ENCODE results near the gene FAM177B.

The FAM177B gene

GRCh38 chr1:222736972-222737371, at the start of gene FAM177B:
Gene FAM177B, plus strand, starts transcription at chr1:222737202. Its CDS starts 9,344 bp downstream, at chr1:222746546.
- TF ChIP-seq, protein P1, sequence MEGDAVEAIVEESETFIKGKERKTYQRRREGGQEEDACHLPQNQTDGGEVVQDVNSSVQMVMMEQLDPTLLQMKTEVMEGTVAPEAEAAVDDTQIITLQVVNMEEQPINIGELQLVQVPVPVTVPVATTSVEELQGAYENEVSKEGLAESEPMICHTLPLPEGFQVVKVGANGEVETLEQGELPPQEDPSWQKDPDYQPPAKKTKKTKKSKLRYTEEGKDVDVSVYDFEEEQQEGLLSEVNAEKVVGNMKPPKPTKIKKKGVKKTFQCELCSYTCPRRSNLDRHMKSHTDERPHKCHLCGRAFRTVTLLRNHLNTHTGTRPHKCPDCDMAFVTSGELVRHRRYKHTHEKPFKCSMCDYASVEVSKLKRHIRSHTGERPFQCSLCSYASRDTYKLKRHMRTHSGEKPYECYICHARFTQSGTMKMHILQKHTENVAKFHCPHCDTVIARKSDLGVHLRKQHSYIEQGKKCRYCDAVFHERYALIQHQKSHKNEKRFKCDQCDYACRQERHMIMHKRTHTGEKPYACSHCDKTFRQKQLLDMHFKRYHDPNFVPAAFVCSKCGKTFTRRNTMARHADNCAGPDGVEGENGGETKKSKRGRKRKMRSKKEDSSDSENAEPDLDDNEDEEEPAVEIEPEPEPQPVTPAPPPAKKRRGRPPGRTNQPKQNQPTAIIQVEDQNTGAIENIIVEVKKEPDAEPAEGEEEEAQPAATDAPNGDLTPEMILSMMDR (conservative IDR thresholded peaks at IDR 0.05; ENCODE audit: low read depth, low read length): no peak
- no peak within 1 kb of the TSS for H3K4me3 ChIP-seq (ENCODE audit: low read depth, low read length)
- DNase-seq (ENCODE audit: low read depth): no peak

DNA sequence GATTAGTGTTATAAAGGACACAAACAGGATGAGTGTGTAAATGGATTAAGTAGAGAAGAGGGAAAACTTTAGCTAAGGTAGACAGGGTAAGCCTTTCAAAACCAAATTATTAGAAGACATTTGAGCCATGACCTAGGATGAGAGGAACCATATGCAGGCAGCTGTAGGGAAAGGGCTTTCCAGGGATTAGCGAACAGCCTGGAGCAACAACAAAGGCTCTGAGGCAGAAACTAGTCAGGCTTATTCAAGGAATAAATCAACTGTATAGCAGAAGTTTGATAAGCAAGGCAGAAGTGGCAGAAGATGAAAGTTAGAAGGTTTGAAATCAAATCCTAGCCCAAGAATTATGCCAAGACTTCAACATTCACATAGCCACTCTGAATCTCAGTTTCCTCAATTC, 46.0 kb upstream of the FAM177B start:
- TF ChIP-seq, protein P1 (conservative IDR thresholded peaks at IDR 0.05; ENCODE audit: low read depth, low read length): no peak
- no peak for DNase-seq (ENCODE audit: low read depth)
- H3K4me3 ChIP-seq (ENCODE audit: low read depth, low read length): no peak overlapping the region

DNA sequence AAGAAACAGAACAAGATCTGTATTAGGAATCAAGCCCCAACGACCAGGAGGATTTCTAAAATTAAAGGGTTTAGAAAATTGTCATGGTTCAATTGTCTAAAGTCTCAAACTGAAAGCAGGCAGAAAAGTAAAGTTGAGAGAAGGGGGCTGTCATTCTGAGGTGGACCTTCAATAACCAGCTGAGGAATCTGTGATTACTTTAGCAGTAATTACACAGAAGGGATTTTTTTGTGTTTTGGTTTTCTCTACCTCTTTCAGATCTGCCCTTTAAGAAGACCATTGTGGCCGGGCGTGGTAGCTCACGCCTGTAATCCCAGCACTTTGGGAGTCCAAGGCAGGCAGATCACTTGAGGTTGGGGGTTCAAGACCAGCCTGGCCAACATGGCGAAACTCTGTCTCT, 42.1 kb upstream of the FAM177B start:
- DNase-seq (ENCODE audit: low read depth): no peak
- no peak overlapping the region for H3K4me3 ChIP-seq (ENCODE audit: low read depth, low read length)
- TF ChIP-seq, protein P1 (conservative IDR thresholded peaks at IDR 0.05; ENCODE audit: low read depth, low read length): no peak

DNA sequence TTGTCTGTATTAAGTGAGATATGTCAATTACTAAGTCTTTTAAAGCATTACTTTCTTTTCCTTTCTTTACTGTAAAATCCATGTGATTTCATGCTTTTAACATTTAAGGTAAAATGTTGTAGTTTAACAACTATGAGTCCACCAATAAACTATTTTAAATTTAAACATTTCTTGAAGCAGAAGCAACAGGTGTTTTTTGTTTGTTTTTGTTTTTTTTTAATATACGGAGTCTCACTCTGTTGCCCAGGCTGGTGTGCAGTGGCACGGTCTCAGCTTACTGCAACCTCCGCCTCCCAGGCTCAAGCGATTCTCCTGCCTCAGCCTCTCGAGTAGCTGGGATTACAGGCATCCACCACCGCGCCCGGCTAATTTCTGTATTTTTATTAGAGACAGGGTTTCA, 40.3 kb upstream of the FAM177B start:
- H3K4me3 ChIP-seq (ENCODE audit: low read depth, low read length): no peak overlapping the region
- TF ChIP-seq, protein P1 (conservative IDR thresholded peaks at IDR 0.05; ENCODE audit: low read depth, low read length): no peak
- DNase-seq (ENCODE audit: low read depth): no peak

- TF ChIP-seq, protein P1 (conservative IDR thresholded peaks at IDR 0.05; ENCODE audit: low read depth, low read length): no peak
- no peak overlapping the region for H3K4me3 ChIP-seq (ENCODE audit: low read depth, low read length)
- DNase-seq (ENCODE audit: low read depth): no peak
These were observed 39.8 kb upstream of the FAM177B start for GRCh38 chr1:222697203-222697602.

GRCh38 chr1:222697826-222698225, 39.2 kb upstream of the FAM177B start:
- DNase-seq (ENCODE audit: low read depth): peak; percentile 69
- TF ChIP-seq, protein P1 (conservative IDR thresholded peaks at IDR 0.05; ENCODE audit: low read depth, low read length): no peak
- no peak overlapping the region for H3K4me3 ChIP-seq (ENCODE audit: low read depth, low read length)

DNA sequence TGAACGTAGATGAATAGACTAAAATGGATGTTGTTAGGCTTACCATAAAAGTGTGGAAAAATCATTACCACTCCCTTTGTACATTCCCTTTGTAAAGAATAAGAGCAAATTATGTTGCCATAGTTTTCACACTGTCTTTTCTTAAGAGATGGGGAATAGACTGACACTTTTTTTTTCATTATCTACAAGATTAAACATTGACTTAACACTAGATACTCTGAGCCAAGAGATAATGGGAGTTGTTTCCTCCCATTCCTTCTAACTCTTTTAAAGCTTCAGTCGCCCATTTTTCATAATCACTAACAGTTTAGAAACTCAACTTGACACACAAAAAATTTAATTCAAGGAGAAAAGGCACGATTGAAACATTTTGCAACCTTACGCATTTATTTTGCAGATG, 34.8 kb upstream of the FAM177B start:
- DNase-seq (ENCODE audit: low read depth): no peak
- no peak overlapping the region for H3K4me3 ChIP-seq (ENCODE audit: low read depth, low read length)
- TF ChIP-seq, protein P1 (conservative IDR thresholded peaks at IDR 0.05; ENCODE audit: low read depth, low read length): no peak
